GM21381 (cell line): ENCODE data around the gene MACROD2.
"Not testable (repeated sequence)": the region's sequence is repeated elsewhere in the genome, so short reads cannot be mapped to it uniquely, and the experiment has no call there.

Experiments used
- ATAC-seq: cut with Tn5 transposase; IDR thresholded peaks from one replicate; pipeline ENCODE4 v1.9.1; 2021; ENCODE audit warnings: mild to moderate bottlenecking, moderate library complexity; ENCODE audit not compliant: unreplicated experiment

MACROD2 gene

DNA sequence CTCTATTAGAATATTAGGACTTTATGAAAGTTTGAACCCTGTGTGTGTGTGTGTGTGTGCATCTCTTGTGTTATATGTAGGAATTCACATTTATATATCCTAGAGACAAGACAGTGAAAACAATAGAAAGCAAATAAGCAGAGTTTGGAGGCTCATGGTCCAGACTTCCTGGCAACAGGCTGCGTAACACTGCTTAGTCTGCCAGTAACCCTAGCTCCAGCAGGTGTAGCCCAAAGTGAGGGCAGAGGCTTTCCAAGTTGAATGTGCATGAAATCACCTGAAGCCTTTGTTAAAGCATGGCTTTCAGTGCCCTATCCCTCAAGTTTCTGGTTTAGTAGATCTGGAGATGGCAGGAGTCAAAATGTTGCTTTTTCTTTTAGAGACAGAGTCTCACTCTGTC, 2008.0 kb downstream of the MACROD2 start:
- no peak for ATAC-seq

DNA sequence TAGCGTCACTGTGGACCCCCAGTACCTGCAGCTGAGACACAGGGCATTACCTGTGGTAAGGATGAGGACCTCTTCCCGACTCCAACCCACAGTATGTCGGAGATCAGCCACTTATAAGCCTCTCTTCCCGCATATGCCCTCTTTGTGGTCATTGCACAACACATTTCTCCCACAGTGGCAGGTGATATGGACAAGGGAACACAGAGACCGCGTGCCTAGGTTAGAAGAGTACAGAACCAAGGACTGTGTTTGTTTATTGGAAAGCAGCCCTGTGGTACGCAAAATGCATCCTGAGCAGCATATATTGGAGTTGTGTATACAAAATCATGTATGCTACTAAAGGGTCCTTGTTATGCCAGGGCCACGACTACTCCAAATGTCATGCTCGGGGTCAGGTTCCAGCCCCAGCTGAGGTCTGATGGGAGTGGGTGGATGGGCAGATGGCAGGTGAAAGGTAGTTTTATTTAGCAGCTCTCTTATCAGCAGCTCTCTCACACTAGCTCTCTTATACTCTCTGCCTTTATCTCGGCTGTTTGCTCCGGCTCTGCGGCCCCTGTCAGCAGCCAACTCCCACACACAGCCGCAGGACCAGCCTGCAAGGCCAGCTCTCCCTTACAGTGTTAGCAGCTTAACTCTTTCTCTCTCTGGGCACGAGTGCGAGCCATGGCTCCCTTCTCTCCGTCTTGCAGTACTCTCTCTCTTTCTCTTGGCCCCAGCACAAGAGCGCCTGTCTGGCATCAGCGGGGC, 2009.0 kb downstream of the MACROD2 start:
- no peak for ATAC-seq

DNA sequence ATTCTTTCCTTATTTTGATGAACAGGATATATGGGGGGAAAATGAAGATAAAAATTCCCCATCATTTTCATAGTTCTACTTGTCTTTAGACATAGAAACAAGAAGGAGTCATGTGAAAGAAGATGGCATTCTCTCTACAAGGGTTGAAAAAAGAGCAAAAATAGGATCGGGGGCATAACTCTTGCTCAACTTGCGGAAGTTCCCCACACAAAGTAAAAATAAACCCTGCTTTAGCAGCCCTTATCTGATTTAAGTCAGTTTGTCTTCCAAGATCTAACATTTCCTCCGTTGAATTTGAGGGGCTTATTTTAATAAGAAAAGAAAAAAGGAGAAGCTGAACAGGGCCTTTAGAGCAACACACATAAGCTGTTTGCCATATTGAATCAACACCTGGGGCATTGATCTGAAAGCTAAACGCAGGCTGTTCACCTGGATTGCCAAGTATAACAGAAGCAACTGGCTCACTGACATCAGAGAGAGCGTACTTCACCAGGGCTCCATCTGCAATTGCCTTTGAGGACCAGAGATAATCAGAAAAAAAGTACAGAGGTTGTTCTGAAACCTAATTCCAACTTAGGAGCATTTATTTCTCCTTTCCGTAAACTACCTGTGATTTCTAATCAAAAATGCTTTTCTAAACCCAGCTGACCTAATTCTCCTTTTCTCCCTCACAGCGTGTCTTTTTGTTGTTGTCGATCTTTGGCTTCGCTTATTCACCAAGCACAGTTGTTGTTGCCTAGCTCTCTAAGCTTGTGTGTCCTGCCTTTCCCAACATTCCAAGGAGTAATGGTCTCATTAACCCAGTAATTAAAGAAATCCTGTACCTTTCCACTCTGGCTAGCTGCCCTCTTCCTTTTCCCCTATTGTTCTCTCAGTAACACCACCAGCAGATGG, 2010.0 kb downstream of the MACROD2 start:
- ATAC-seq, result no peak

DNA sequence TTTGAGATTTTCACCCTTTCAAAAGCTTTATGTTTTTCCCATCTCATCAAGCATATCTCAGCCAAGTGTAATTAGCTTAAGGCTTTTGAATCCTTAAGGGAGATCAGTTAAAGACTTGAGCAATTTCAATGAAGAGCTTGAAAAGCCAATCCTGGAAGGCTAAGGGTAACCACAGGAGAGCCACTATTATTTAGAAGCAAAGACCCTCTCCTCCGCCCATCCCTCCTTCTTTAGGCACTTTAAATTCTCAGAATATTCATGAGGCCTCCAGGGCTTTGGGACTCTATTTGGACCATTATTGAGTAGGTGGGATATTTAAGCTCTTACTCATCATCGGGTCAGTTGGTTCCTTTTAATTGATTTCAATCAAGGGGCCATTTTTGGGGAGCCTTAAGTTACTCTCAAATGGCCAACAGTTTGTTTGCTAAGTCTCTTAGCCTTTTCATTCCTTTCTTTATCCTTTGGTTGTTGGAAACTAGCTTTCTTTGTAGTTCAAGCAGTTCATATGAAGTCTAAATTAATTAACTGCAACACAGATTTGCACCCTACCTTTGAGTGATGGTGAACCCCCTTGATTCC, 2010.7 kb downstream of the MACROD2 start:
- no peak for ATAC-seq

DNA sequence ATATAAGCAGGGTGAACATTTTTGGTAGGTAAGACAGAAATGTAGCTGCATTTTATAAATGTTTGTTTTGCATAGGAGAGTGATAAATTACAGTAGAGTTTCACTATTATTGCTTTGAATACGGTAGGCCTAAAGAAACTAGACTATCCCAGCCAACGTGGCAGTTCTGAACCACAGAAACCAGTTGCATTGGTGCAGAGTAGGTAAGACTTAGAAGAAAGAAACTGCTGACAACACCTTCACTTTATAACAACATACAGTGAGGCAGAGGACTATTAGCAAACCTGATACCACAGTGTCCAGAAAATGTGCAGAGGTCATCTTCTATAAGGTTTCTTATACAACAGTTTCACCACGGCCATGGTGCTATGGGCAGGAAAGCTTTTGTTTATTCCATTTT, 2011.8 kb downstream of the MACROD2 start:
- ATAC-seq, result peak; percentile 96

DNA sequence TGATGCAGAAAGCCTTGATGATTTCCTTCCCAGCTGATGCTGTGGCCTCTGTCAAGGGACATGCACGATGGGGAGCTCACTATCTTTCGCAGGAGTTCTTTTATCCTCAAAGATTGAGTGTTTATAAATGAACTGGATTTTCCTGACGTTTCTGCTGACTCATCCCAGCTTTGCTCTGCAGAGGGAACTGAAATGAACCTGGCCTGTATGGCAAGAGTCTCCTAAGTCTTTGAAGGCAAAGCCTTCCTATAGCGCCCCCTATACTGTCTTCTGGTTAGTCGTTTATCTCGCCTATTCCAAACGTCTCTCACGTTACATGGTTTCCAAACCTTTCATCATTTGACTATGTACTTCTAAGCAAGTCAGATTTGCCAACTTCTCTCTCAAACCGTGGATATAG, 2012.6 kb downstream of the MACROD2 start:
- no peak for ATAC-seq

DNA sequence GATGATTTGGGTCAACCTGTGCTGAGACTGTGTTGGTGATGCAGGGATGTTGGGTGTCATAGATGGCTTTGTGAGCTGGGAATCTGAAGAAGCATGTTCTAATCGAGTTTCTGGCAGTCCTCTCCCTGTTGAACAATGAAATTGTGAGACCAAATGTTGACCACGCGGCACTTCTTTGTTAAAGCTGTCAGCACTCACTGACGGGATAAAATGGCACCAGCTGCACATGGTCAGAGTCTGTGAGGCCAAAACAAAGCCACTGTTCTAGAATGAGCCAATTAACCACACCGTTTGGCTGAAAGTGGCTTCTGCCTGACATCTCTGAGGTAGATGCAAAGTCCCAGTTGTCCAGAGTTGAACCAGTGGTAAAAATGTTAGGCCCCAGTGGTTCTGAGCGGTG, 2015.7 kb downstream of the MACROD2 start:
- no peak for ATAC-seq

DNA sequence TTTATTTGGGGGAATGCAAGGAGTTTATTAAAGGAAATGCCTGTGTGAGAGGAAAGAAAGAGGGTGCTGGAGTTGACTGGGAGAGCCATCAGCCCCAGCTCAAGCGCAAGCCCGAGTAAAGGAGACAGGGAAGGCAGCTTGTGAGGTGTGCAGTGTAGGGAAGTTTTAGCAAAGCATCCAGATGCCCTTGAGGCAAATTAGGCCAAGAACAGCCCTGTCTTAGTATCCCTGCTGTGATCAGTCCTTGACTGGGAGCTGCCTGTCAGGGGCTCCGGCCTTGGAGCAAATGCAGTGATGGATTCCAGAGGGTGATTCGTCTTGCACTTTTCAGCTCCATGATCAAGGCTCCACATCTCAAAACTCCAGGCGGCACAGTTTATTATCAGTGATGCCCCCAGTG, 2016.2 kb downstream of the MACROD2 start:
- no peak for ATAC-seq

DNA sequence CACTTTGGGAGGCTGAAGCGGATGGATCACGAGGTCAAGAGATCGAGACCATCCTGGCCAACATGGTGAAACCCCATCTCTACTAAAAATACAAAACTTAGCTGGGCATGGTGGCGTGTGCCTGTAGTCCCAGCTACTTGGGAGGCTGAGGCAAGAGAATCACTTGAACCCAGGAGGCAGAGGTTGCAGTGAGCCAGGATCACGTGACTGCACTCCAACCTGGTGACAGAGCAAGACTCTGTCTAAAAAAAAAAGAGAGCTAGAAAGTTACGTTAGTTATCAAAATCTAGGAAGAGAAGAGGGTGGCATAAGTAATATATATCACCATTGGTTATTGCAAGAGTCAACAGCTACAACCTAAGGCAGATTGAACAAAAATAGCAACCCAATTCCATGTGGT, 2017.6 kb downstream of the MACROD2 start:
- not testable (repeated sequence) for ATAC-seq

DNA sequence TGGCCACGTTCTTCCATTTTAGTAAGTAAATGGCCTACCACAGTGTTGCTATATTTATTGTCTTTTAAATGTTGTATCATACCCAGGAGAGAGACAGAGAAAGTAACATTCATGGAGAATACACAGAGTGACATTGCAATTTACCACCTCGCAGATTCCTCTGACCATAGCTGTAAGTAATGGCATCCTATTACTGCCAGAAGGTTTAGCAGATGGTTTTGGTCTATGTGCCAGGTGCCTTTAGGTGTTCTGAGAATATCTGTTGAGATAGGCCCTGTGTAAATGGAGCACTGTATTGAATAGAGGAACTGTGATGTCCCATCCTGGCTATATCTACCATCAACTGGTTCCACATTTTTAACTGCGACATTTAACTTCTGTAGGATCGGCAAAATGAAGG, 2018.3 kb downstream of the MACROD2 start:
- ATAC-seq, result no peak

DNA sequence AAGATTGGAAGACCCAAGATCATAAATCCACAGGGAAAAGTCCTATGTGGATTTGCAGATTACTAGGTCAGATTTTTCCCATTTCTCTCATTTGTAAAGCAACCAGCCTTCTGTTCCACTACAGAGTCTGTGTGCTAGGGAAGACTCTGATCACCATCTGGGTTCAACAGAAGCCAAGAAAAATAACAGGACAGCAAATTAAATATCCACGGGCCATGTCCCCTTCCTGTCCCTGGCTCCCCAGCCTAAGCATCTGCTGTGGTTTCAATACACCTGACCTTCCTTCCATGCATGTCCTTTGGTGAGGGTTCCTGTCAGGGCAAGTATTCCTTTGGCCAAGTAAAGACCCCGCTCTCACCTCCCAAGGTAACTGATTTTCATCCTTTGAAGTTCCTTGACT, 2019.1 kb downstream of the MACROD2 start:
- no peak for ATAC-seq

DNA sequence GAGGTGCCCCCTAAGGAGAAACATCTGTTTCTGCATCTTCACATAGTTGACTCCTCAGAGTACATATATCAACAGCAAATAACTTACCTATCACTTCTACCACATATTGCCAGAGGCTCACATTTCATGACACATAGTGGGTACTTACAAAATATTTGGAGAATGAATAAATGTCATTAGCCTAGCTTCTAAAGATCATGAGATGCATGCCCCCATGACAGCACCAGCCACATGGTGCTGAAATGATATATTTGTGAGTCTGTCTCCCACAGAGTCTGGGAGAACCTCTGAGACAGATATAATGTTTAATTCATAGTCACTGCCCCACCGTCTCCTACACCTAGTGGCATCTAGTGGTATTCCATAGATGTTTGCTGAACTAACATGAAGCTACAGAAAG, 2022.3 kb downstream of the MACROD2 start:
- ATAC-seq, result no peak

DNA sequence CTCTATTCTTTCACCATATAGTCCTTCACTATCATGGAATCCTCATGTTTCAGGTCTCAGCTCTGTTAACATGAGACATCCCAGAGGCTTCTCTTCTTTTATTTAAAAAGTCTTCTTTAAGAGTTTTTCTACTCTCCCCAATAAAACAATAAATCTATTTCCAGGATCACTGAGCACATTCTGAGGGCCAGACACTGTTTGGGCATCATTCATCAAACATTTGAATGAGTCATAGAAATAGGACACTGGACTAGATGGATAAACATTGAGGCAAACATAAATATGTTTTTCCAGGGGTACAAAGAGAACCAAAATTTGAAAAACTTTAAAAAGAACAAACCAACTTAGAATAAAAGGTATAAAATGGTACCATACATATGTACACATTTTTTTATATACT, 2023.6 kb downstream of the MACROD2 start:
- no peak for ATAC-seq

DNA sequence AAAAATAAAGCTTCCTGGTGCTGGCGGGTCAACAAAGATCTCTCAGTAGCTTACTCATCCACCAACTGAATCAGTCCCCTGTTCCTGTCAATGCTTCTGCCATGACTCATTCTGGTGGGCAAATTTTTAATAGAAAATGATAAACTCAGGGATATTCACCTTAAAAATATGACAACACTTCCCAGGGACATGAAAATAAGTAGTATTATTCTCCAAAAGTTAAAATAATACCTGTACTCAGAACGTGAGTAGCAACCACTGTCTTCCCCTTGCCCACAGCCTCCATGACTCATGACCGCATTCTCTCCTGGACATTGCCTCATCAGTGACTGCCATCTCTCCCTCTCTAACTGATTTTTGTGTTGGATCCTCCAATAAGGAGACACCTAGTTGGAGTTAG, 2025.7 kb downstream of the MACROD2 start:
- ATAC-seq, result no peak

DNA sequence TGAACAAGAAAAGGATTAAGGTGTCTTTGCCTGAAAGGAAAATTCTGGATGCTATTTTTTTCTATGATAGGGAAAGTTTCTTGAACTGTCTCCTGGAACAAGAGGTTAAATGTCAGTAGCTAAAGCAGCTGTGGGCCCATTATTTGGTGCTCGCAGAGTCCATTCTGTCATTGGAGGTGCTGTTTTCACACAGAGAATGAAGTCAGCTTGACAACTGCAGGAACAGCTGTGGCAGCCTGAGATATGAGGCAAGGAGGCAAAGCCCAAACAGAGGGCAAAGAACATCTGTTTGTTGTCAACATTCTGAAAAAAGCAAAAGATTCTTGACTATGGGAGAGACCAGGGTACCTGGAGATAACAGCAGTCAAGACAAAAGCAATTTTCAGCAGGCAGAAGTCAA, 2029.8 kb downstream of the MACROD2 start:
- no peak for ATAC-seq

DNA sequence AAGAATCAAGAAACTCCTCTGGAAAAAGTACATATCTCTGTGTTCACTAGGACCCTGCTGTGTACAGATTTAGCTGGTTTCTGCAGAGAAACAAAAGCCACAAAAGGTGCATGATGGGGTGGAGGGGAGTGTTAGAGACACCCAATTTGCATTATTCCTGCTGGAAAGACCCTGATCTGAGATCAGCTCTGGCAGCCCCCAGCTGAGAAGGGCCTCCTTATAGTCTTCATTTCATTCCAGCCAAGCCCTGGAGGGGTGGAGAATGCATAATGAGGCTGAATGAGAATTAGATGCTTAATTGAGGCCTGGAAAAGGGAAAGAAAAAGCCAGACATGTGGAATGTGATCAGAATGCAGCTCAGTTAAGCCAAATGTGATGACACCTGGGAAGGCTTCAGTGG, 2032.4 kb downstream of the MACROD2 start:
- no peak for ATAC-seq

DNA sequence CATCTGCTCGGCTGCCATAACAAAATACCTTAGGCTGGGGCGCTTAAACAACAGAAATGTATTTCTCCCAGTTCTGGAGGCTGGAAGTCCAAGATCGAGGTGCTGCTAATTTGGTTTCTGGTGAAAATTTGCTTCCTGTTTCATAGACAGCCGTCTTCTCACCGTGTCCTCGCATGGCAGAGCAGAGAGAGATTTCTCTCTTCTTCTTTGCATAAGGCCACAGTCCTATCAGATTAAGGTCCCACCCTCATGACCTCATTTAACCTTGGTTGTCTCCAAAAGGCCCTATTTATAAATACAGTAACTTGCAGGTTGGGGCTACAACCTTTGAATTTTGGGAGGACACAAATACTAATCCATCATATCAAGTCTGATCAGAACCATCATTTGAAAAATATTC, 2033.6 kb downstream of the MACROD2 start:
- ATAC-seq, result peak; percentile 64

DNA sequence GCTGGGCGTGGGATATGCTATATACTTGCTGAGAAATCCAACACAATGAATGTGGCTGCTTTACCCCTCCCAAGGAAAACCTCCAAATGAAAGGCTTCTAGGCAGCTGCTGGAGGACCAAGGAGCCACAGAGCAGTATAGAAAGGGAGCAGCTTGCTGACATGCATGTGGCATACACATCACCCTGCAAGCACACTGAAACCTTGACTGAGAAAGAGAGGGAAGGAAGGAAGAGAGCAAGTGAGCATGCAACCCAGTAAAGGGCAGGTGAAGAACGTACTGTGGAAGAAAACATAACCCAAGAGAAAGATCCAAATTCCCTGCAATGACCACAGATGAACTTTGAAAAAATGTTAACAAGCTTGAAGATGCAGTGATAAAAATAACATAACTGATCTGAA, 2034.9 kb downstream of the MACROD2 start:
- ATAC-seq, result no peak

DNA sequence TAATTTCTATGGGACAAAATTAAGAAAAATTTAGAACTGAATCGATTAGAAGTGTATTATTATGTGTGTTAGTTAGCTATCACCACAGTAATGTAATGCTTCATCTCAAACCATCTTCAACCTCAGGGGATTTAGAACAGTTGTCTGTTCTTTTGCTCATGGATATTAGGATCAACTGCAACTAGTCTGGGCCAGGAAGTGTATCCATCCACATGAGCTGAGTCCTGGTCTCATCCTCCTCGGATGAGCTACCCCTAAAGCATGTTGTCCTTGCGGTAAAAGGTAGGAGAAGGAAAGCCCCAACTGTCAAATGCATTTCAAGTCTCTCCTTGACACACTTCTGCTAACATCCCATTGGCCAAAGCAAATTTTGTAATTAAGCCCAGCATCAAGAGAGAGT, 2040.3 kb downstream of the MACROD2 start:
- no peak for ATAC-seq

DNA sequence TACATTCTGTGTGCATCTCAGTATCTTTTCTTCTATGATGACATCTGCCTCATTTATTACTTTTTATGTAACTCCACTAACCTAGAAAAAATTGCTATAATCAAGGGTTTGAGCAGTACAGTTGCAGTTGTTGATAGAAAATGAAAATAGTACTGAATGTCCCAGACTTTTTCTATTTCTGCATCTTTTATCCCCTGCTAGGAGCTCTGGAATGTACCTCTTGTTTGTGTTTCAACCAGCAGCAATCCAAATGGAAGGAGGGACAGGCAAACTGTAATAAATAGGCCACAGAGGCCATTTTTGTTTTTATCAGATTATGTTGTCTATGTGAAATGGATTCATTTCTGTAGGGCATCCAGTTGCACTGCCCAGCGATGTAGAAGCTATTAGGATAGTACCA, 2041.0 kb downstream of the MACROD2 start:
- no peak for ATAC-seq

DNA sequence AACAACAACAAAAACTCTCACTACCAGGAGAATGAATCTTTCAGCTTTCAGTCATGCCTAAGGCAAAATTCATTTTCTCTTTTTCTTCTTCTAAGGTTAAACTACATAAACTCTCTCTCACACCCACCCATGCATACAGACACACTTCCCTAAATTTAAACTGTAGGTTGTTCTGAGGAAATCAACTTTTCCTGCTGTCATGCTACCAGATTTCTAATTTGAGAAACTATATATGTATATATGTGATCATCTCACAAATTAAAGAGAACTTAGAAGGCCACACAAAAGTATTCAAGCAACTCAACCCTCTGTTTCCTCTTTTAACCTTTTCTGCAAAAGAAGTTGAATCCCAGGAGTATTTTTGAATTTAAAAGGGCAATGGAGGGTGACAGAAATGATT, 2045.4 kb downstream of the MACROD2 start:
- ATAC-seq, result no peak

DNA sequence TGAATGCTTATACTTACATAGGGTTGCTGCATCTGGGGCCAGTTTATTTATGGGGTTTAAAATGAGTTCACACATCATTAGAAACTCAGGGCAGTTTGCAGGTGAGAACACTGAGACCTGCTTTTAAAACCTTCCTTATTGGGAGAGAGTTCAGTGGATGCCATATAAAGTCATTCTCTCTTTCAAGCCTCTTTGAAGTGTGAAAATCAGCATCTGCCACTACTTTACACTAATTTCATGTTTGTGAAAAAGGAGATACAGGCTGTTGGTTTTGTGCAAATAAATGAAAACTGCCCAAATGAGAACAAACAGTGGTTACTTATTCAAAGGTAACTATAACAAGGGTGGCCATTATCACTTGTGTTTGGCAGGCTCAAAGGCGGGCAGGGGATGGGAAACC, 2047.4 kb downstream of the MACROD2 start:
- no peak for ATAC-seq
